B cell (primary cell): ENCODE results near the gene MPDZ. TPM values are rescaled to one million over a fixed set of nuclear protein-coding genes. Genes with fewer than 3 reads are reported as not detected.
"Not testable (repeated sequence)": the region's sequence is repeated elsewhere in the genome, so short reads cannot be mapped to it uniquely, and the experiment has no call there.

Source experiments
- ATAC-seq: fragments of 200-7000 bp; cut with Tn5 transposase; one replicate; pipeline ENCODE4 v1.10.0; 2021; ENCODE audit warnings: low read depth, mild to moderate bottlenecking, moderate number of reproducible peaks, moderate library complexity
- CTCF ChIA-PET: fragments of 350-600 bp; sonication (Branson Sonifier 250); formaldehyde crosslinking; loops from one replicate; lab custom pipeline; 2021; ENCODE audit warnings: antibody characterized with exemption, inconsistent platforms; lab: Charles Lee
- POLR2A ChIA-PET: fragments of 350-600 bp; sonication (Branson Sonifier 250); formaldehyde crosslinking; loops from one replicate; lab custom pipeline; 2021; ENCODE audit warnings: antibody characterized with exemption; lab: Charles Lee
- DNase-seq: peaks from one replicate; pipeline ENCODE4 v3.0.0; 2013
- H2AFZ ChIP-seq: 2 replicates; pipeline ENCODE4 v1.6.1; 2012; ENCODE audit warnings: mild to moderate bottlenecking, low read depth, low read length; ENCODE audit not compliant: insufficient read depth, poor library complexity, severe bottlenecking
- H3K27ac ChIP-seq, 2 donors: 1 replicate in 1 of 2; 2 replicates in 1 of 2; pipeline ENCODE4 v1.5.1; 2012 to 2013; ENCODE audit warnings: low read length in 2 of 2, mild to moderate bottlenecking in 2 of 2, moderate library complexity in 1 of 2
- H3K27me3 ChIP-seq, 4 experiments: fragments of 200-600 bp in 1 of 4; sonication (generic) in 1 of 4; replicated peaks in 1 of 4; 1 replicate in 2 of 4; 2 replicates in 2 of 4; pipeline versions ENCODE4 v1.6.1 to v1.7.0; 2013 to 2016; ENCODE audit warnings: low read length in 3 of 4, mild to moderate bottlenecking in 2 of 4, mixed read lengths in 1 of 4, moderate library complexity in 1 of 4; ENCODE audit not compliant: insufficient read depth in 4 of 4, control insufficient read depth in 3 of 4; ENCODE audit errors: control extremely low read depth in 1 of 4
- H3K36me3 ChIP-seq, 2 experiments: replicated peaks in 1 of 2; 1 replicate in 1 of 2; 2 replicates in 1 of 2; pipeline versions ENCODE4 v1.6.1 to v1.7.1; 2013; ENCODE audit warnings: low read length in 1 of 2; ENCODE audit not compliant: insufficient read depth in 2 of 2, control insufficient read depth in 1 of 2; ENCODE audit errors: control extremely low read depth in 1 of 2, extremely low read depth in 1 of 2
- H3K4me1 ChIP-seq, 2 donors: fragments of 200-600 bp in 1 of 2; sonication (generic) in 1 of 2; 1 replicate in 1 of 2; 2 replicates in 1 of 2; pipeline versions ENCODE4 v1.5.1 to v1.6.1; 2013 to 2017; ENCODE audit warnings: low read length in 2 of 2; ENCODE audit not compliant: control insufficient read depth in 2 of 2, insufficient read depth in 2 of 2
- H3K4me2 ChIP-seq: replicated peaks from 2 replicates; pipeline ENCODE3; 2012; ENCODE audit warnings: mild to moderate bottlenecking, low read depth, low read length; ENCODE audit not compliant: poor library complexity, severe bottlenecking
- H3K4me3 ChIP-seq, 5 experiments: fragments of 200-600 bp in 1 of 5; sonication (generic) in 1 of 5; 1 replicate in 3 of 5; 2 replicates in 2 of 5; pipeline versions ENCODE4 v1.5.1 to v1.7.0; 2011 to 2016; ENCODE audit warnings: low read length in 4 of 5, mild to moderate bottlenecking in 4 of 5, low read depth in 2 of 5, control low read depth in 1 of 5, moderate library complexity in 1 of 5; ENCODE audit not compliant: insufficient read depth in 1 of 5; ENCODE audit errors: control extremely low read depth in 1 of 5, extremely low read depth in 1 of 5
- H3K79me2 ChIP-seq: fragments of 200-600 bp; sonication (generic); one replicate; pipeline ENCODE4 v1.6.0; 2016; ENCODE audit warnings: low read length; ENCODE audit not compliant: control insufficient read depth, insufficient read depth
- H3K9ac ChIP-seq: fragments of 200-600 bp; sonication (generic); 2 replicates; pipeline ENCODE4 v1.6.1; 2017; ENCODE audit warnings: mild to moderate bottlenecking, low read length, moderate library complexity
- H3K9me3 ChIP-seq, 3 donors: one replicate each; pipeline versions ENCODE4 v1.6.1 to v1.7.1; 2013; ENCODE audit warnings: low read length in 2 of 3; ENCODE audit not compliant: control insufficient read depth in 2 of 3, insufficient read depth in 1 of 3; ENCODE audit errors: control extremely low read depth in 1 of 3
- H4K20me1 ChIP-seq: 2 replicates; pipeline ENCODE4 v1.6.0; 2012; ENCODE audit warnings: mild to moderate bottlenecking, low read length; ENCODE audit not compliant: insufficient read depth, control insufficient read depth, poor library complexity, severe bottlenecking
- H3K27ac Mint-ChIP-seq: one replicate; pipeline ENCODE4 v1.8.0; 2021; ENCODE audit warnings: mixed read lengths
- H3K27me3 Mint-ChIP-seq: one replicate; pipeline ENCODE4 v1.8.0; 2021; ENCODE audit warnings: mixed read lengths
- H3K4me1 Mint-ChIP-seq: one replicate; pipeline ENCODE4 v1.8.0; 2021; ENCODE audit warnings: mixed read lengths
- H3K4me3 Mint-ChIP-seq: one replicate; pipeline ENCODE4 v1.8.0; 2021; ENCODE audit warnings: mixed read lengths
- H3K9me3 Mint-ChIP-seq: one replicate; pipeline ENCODE4 v1.8.0; 2022; ENCODE audit warnings: mixed read lengths; ENCODE audit not compliant: insufficient read depth
- EZH2 ChIP-seq: IDR thresholded peaks from 2 replicates; pipeline ENCODE4 v1.6.1; 2012; ENCODE audit warnings: borderline replicate concordance, low read depth, mild to moderate bottlenecking, moderate library complexity, low read length; ENCODE audit not compliant: insufficient read depth, poor library complexity, severe bottlenecking
- WGBS: methylation state at CpG from one replicate; pipeline ENCODE4 v1.1.5; 2013; ENCODE audit warnings: missing lambda C conversion rate; ENCODE audit not compliant: insufficient coverage; 5-methylcytosine and 5-hydroxymethylcytosine counted together
- intact Hi-C: fragments of 100-400 bp; cut with micrococcal nuclease; formaldehyde crosslinking; loops from one replicate; pipeline ENCODE4 v1.10.0; 2022
- polyA plus RNA-seq: library from polyadenylated mRNA; depleted of rRNA; stranded (reverse); fragments of >200 nt; gene quantifications from 2 replicates; pipeline ENCODE4 v1.2.3, GENCODE V29; 2012
- total RNA-seq, 2 donors: library from RNA; stranded (reverse); fragments of 120-200 nt in 1 of 2; gene quantifications; 1 replicate in 1 of 2; 2 replicates in 1 of 2; pipeline versions ENCODE4 v1.2.3 to v1.2.4, GENCODE V29; 2013 to 2022
- TF ChIP-seq, protein P1 (sequence below): fragments of 200-600 bp; IDR thresholded peaks from one replicate; pipeline ENCODE4 v1.8.0; 2022; ENCODE audit warnings: antibody characterized with exemption, mild to moderate bottlenecking

MPDZ gene
- total and polyA plus RNA-seq, 2 donors (not counting 1 experiment from before 2014, with no cell fraction given), result not detected

DNA sequence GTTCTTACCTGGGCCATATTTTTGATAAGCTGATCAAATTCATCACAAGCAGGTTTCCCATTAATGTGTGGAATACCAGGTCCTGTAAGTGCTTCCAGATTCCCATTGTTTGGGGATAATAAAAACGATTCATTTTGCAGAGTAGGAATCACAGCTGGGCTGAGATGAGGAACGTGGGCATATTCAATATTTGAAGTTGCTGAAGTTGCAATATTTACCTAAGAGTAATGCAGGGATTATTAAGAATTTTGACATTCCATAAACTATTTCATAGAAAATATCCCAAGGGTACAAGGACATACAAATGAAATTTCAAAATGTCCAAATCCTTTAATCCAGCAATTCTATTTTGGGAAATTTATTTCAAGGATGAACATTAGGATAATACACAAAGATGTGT, 55.1 kb downstream of the MPDZ start:
- Histone ChIP-seq H3K4me2 (no peak overlapping the region), H3K4me3 (no peak overlapping the region), H3K79me2 (no peaks in the 10 kb centered on the region), H3K9ac (no peak overlapping the region), H3K27ac (no peak overlapping the region), H3K9me3 (no peaks in the 10 kb centered on the region), H3K27me3 (no peaks in the 10 kb centered on the region), H3K4me1 (no peaks in the 10 kb centered on the region), H4K20me1 (no peaks in the 10 kb centered on the region), H3K36me3 (no peaks in the 10 kb centered on the region), H2AFZ (no peak overlapping the region)
- ATAC-seq, result no peak
- TF ChIP-seq, protein P1, sequence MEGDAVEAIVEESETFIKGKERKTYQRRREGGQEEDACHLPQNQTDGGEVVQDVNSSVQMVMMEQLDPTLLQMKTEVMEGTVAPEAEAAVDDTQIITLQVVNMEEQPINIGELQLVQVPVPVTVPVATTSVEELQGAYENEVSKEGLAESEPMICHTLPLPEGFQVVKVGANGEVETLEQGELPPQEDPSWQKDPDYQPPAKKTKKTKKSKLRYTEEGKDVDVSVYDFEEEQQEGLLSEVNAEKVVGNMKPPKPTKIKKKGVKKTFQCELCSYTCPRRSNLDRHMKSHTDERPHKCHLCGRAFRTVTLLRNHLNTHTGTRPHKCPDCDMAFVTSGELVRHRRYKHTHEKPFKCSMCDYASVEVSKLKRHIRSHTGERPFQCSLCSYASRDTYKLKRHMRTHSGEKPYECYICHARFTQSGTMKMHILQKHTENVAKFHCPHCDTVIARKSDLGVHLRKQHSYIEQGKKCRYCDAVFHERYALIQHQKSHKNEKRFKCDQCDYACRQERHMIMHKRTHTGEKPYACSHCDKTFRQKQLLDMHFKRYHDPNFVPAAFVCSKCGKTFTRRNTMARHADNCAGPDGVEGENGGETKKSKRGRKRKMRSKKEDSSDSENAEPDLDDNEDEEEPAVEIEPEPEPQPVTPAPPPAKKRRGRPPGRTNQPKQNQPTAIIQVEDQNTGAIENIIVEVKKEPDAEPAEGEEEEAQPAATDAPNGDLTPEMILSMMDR, result no peak
- no peak for TF ChIP-seq EZH2
- DNase-seq, result no peak
- 100% methylated on average over 1 of the region's 2 CpGs for WGBS
- POLR2A ChIA-PET, result no interaction called here
- no peaks in the 10 kb centered on the region for H3K4me1 Mint-ChIP-seq
- H3K27me3 Mint-ChIP-seq, result no peaks in the 10 kb centered on the region
- peaks cover 3% of the 10 kb centered on the region for H3K9me3 Mint-ChIP-seq
- no peak overlapping the region for H3K27ac Mint-ChIP-seq
- intact Hi-C loops, result no loop called here
- no peak overlapping the region for H3K4me3 Mint-ChIP-seq
- CTCF ChIA-PET, result no interaction called here

DNA sequence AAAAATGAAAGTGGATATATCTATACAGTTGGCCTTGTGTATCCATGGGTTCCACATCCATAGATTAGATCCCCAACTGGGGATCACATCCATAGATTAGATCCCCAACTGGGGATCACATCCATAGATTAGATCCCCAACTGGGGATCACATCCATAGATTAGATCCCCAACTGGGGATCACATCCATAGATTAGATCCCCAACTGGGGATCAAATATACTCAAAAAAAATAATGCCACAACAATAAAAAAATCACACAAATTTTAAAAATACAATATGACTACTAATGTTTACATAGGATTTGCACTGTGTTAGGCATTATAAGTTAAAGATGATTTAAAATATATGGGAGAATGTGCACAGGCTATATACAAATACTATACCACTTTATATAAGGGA, 56.8 kb downstream of the MPDZ start:
- H3K4me1 Mint-ChIP-seq, H3K4me3 ChIP-seq, H3K27ac ChIP-seq, POLR2A ChIA-PET, H3K4me1 ChIP-seq, intact Hi-C loops, H3K27me3 ChIP-seq, H3K79me2 ChIP-seq, H2AFZ ChIP-seq, ATAC-seq, H3K9me3 Mint-ChIP-seq, H3K9me3 ChIP-seq, H3K4me3 Mint-ChIP-seq, H3K36me3 ChIP-seq, H3K27ac Mint-ChIP-seq, H3K4me2 ChIP-seq, H3K9ac ChIP-seq, DNase-seq, CTCF ChIA-PET, H4K20me1 ChIP-seq, H3K27me3 Mint-ChIP-seq: not testable (repeated sequence)
